ENCODE data around the gene SCAF8.
"Not testable (repeated sequence)": the region's sequence is repeated elsewhere in the genome, so short reads cannot be mapped to it uniquely, and the experiment has no call there.

Gene SCAF8

GRCh38 chr6:154766288-154766687 lies 33.1 kb downstream of the SCAF8 start:
- H3K27ac ChIP-seq, result no peak overlapping the region
- TF ChIP-seq ZFX (IDR thresholded peaks at IDR 0.05; ENCODE audit: borderline replicate concordance), result no peak
- TF ChIP-seq CTCF (IDR thresholded peaks at IDR 0.05), result no peak

GRCh38 chr6:154767003-154767723 lies 33.9 kb downstream of the SCAF8 start:
- H3K27ac ChIP-seq, result no peak overlapping the region
- TF ChIP-seq CTCF (IDR thresholded peaks at IDR 0.05), result no peak
- TF ChIP-seq ZFX (IDR thresholded peaks at IDR 0.05; ENCODE audit: borderline replicate concordance), result no peak

GRCh38 chr6:154768280-154768679 lies 35.1 kb downstream of the SCAF8 start:
- no peak for TF ChIP-seq ZFX (IDR thresholded peaks at IDR 0.05; ENCODE audit: borderline replicate concordance)
- TF ChIP-seq CTCF (IDR thresholded peaks at IDR 0.05), result no peak
- H3K27ac ChIP-seq, result no peak overlapping the region

- TF ChIP-seq ZFX (IDR thresholded peaks at IDR 0.05; ENCODE audit: borderline replicate concordance) (no peak), CTCF (IDR thresholded peaks at IDR 0.05) (no peak)
- no peak overlapping the region for H3K27ac ChIP-seq
Observed at GRCh38 chr6:154773610-154774089, 40.4 kb downstream of the SCAF8 start.

GRCh38 chr6:154779157-154779556 lies 45.9 kb downstream of the SCAF8 start:
- H3K27ac ChIP-seq, result not testable (repeated sequence)

GRCh38 chr6:154782193-154782592 lies 49.0 kb downstream of the SCAF8 start:
- TF ChIP-seq CTCF (IDR thresholded peaks at IDR 0.05) (no peak), ZFX (IDR thresholded peaks at IDR 0.05; ENCODE audit: borderline replicate concordance) (no peak)
- H3K27ac ChIP-seq, result no peak overlapping the region

GRCh38 chr6:154783229-154783628 lies 50.0 kb downstream of the SCAF8 start:
- no peak for TF ChIP-seq ZFX (IDR thresholded peaks at IDR 0.05; ENCODE audit: borderline replicate concordance)
- no peak for TF ChIP-seq CTCF (IDR thresholded peaks at IDR 0.05)
- no peak overlapping the region for H3K27ac ChIP-seq

GRCh38 chr6:154785075-154785474 lies 51.9 kb downstream of the SCAF8 start:
- TF ChIP-seq CTCF (IDR thresholded peaks at IDR 0.05) (no peak), ZFX (IDR thresholded peaks at IDR 0.05; ENCODE audit: borderline replicate concordance) (no peak)
- no peak overlapping the region for H3K27ac ChIP-seq

Measured in 22Rv1 (cell line).